Non-pigmented ciliary epithelial cell (primary cell): ENCODE data around the gene TSHZ1.

Source experiments
- DNase-seq: peaks from one replicate; pipeline ENCODE4 v3.0.0-alpha.2; 2010; ENCODE audit warnings: low read depth

Gene TSHZ1

GRCh38 chr18:75210274-75211001 is at the start of gene TSHZ1:
TSHZ1 (plus strand) TSS chr18:75210797; CDS start chr18:75211877, 1,080 bp downstream.
- peak; percentile 55 for DNase-seq

GRCh38 chr18:75161256-75162028 is 49.2 kb upstream of the TSHZ1 start:
- no peak for DNase-seq

DNA sequence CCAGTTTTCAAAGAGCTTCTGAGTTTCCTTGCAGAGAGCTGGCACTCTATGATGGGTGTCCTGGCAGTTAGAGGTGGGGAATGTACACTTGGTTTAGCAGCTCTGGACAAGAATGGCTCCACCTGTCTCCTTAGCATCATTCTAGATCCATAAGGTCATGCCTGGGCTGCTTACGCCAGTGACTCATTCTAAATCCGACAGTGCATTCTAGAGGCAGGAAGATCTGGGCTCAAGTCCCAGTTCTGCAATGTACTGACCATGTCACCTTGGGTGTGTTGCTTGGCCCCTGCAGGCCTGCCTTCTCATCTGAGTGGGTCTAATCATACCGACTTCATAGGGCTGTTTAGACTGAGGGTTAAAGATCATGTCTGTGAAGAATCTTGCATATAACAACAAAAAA is 48.1 kb upstream of the TSHZ1 start:
- peak; percentile 2 for DNase-seq

- no peak for DNase-seq
Measured at GRCh38 chr18:75162978-75163377, 47.6 kb upstream of the TSHZ1 start.

GRCh38 chr18:75163736-75164135 is 46.9 kb upstream of the TSHZ1 start:
- no peak for DNase-seq

DNA sequence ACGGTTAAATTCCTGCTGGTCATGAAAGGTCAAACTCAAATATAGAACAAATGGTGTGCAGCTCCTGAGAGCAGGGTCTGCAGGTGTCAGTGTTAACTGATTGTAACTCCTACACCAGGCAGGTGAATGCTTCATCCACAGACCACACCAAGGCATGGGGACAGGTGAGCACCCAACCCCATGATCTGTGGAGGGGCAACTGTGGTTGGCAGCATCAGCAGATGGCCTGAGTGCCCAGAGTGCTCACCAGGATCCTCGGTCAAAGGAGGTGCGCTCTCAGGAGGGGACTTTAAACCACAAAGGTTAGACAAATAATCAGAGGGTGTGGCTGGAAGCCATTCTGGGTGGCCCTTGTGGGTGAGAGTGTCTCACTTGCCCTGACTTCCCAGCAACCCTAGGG is 46.1 kb upstream of the TSHZ1 start:
- no peak for DNase-seq

GRCh38 chr18:75165926-75166325 is 44.7 kb upstream of the TSHZ1 start:
- DNase-seq = no peak

GRCh38 chr18:75167137-75167536 is 43.5 kb upstream of the TSHZ1 start:
- DNase-seq = no peak

DNA sequence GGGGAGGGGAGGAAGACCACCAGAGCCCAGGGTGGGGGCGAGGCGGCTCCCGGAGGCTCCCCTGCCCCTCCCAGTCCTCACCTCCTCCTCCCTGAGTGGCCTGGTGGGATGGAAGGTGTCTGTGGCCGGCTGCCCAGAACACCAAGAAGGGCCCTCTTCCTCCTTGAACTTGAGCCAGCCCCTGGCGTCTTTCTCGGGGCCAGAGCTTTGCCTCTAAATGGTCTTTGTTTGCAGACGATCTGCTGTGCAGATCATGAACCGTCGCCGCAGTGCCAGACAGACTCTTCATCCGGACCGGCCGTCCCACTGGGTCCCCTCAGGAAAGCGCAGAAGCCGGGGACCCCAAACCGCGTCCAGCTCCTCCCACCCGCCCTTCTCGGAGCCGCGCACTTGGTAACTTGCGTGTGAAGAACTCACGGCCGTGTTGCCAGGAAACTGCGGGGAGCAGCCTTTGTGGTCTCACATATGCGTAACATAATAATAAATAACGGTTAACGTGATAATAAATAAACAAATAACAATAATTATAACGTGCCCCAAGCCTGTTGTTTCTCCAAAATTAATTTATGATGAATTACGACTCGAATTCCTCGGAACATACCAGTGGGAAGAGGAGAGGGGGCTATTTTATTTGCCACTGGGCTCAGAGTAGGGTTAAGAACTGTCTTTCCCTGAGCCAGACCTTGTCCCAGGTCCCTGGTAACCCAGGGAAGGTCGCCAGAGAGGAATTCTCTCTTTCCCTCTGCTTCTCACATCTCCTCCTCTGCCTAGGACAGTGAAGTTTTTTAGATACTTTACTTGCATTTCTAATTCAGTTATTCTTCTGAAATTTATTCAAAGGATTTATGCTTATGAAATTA is 42.6 kb upstream of the TSHZ1 start:
- DNase-seq = no peak

DNA sequence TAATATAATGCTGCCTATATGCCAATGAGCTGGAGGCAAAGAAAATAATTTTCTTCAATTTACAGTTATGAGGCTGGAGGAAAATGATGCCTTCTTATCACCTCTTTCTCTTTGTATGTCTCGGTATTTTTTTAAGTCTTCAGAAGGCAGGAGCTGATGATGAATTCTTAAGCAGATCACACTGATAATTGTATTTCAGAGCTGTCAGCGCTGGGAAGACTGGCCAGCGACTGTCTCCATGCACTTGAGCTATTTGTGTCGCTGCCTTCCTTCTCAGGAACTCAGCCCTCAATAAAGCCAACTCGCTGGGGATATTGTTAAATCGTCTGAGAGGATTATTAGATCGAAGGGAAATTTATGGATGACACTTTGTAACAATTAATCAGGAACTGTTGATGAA is 42.0 kb upstream of the TSHZ1 start:
- DNase-seq = no peak

GRCh38 chr18:75169411-75169810 is 41.2 kb upstream of the TSHZ1 start:
- no peak for DNase-seq

DNA sequence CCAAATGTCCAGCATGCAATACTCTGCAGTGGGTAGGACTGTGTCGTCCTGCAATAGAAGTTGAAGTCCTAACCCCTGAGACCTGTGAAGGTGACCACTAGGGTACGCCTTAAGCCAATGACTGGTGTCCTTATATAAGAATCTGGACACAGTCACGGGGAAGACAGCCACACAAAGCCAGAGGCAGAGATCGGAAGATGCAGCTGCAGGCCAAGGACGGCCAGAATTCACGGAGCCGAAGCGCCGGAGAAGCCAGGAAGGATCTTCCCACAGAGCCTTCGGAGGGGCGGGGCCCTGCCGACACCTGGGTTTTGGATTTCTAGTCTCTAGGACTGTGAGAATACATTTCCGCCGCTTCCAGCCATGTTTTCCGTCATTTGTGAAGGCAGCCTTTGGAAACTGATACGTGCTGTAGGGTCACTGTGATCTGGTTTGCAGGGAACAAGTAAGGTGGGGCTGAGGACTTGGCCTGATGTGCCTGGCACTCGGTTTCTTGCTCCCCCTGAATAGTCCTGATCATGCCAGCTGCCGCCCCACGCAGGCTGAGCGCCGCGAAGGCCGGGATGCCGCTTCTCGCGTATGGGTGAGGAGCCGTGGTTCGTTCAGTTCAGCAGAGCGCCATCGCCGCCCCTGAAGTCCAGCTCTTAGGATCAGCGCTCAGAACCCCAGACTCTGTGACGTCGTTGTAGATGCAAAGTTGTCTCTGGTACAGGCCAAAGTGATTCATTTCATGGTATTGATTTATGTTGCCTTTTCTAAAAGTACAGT is 40.4 kb upstream of the TSHZ1 start:
- DNase-seq = no peak

DNA sequence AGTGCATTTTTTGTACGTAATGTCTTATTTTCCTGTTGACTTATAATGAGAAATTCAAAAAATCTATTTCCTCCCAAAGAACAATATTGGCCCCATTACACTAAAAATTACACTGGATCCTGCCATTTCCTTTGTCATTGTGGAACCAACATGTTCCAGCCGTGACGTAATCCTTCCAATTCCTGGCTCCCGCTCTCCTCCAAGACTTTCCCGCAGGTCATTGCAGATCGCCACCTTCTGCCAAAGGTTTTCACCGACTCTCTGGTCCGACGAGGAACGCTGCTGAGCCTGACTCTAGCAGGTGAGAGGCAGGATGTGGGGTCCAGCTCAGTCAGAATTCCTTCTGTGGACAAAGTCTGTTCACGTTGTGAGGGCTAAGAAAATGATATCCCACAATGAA is 39.7 kb upstream of the TSHZ1 start:
- DNase-seq = no peak

- DNase-seq = no peak
Measured at GRCh38 chr18:75172299-75173124, 38.1 kb upstream of the TSHZ1 start.

DNA sequence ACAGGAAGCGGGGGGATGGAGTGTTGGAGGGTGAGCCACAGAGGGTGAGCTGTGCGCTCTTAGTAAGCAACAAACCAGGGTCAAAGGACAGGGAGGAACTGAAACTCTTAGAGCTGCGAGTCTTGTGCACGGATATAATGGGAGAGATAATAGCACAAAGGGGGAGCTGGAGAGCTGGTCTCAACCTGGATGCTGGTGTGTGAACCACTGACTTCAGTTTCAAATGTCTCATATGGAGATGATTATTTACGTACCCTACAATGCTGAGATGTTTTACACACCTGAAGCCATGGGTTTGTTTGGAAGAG is 37.5 kb upstream of the TSHZ1 start:
- DNase-seq = no peak

GRCh38 chr18:75173738-75174137 is 36.9 kb upstream of the TSHZ1 start:
- no peak for DNase-seq

DNA sequence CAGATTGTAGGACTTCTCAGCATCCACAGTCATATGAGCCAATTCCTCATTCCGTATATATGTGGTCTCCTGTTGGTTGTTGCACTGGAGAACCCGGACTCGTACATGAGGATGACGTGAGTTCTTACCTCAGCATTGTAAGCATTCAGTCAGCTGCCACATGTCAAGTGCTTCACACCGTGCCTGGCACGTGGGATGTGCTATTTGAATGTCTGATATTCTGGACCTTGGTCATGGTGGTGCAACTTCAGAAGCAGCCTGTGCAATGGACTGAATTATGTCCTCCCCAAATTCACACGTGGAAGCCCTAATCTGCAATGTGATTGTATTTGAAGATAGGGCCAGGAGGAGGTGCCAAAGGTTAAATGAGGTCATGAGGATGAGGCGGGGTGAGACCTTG is 33.7 kb upstream of the TSHZ1 start:
- DNase-seq = no peak

DNA sequence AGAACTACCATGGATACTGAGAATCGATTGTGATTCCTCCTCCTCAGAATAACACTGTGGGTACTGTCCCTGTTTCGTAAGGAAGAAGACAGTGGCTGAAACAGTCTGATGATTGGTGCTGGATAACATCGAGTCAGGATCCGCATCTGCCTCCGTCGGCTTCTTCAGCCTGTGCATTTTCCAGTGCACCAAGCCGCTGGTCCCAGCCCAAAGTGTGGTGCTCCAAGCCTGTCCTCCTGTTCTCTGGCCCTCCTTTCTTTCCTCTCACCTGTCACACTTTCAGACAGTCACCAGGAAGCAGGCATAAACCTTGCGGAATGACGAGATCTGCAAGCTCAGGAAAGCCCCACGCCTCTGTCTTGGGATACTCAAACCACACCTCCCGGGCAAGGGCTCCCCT is 32.2 kb upstream of the TSHZ1 start:
- DNase-seq = no peak

GRCh38 chr18:75179819-75180600 is 30.6 kb upstream of the TSHZ1 start:
- no peak for DNase-seq

- DNase-seq = no peak
Measured at GRCh38 chr18:75183524-75183923, 27.1 kb upstream of the TSHZ1 start.
